Measurements from ENCODE around the gene ANKRD34B.

The ANKRD34B gene

DNA sequence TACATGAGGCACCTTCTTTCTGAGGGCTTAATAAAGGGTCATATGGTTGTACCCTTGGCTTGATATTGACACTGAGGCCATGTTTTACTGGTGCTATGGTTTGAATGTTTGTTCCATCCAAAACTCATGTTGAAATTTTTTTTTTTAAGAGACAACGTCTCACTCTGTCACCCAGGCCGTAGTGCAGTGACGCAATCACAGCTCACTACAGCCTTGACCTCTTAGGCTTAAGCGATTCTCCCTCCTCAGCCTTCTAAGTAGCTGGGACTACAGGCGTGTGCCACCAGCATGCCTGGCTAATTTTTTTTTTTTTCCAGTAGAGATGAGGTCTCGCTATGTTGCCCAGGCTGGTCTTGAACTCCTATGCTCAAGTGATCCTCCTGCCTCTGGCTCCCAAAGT, 61.2 kb downstream of the ANKRD34B start:
- no peak overlapping the region for H3K4me3 ChIP-seq (ENCODE audit: low read depth, low read length)
- TF ChIP-seq, protein P1, sequence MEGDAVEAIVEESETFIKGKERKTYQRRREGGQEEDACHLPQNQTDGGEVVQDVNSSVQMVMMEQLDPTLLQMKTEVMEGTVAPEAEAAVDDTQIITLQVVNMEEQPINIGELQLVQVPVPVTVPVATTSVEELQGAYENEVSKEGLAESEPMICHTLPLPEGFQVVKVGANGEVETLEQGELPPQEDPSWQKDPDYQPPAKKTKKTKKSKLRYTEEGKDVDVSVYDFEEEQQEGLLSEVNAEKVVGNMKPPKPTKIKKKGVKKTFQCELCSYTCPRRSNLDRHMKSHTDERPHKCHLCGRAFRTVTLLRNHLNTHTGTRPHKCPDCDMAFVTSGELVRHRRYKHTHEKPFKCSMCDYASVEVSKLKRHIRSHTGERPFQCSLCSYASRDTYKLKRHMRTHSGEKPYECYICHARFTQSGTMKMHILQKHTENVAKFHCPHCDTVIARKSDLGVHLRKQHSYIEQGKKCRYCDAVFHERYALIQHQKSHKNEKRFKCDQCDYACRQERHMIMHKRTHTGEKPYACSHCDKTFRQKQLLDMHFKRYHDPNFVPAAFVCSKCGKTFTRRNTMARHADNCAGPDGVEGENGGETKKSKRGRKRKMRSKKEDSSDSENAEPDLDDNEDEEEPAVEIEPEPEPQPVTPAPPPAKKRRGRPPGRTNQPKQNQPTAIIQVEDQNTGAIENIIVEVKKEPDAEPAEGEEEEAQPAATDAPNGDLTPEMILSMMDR (IDR thresholded peaks at IDR 0.05; ENCODE audit: insufficient read depth, low read depth, low read length, missing control alignments), result no peak
- DNase-seq (ENCODE audit: low read depth), result no peak

DNA sequence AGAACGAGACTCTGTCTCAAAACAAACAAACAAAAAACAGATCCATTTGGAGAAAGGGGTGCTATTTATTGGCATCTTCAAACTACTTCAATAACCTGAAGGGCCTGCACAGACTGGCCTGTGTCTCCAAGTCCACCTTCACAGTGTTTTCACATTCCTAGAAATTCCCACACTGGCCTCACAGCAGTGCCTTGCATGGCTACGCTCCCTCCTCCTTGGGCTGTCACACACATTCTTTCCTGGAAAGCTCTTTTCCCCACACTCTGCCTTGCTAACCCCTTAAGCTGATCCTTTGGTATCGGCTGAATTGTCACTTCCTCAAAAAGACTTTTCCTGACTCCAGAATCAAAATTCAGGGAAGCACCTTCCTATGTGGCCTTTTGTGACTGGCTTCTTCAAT, 62.4 kb downstream of the ANKRD34B start:
- no peak for DNase-seq (ENCODE audit: low read depth)
- TF ChIP-seq, protein P1 (IDR thresholded peaks at IDR 0.05; ENCODE audit: insufficient read depth, low read depth, low read length, missing control alignments), result no peak
- no peak overlapping the region for H3K4me3 ChIP-seq (ENCODE audit: low read depth, low read length)

Measured in GM12865 (cell line).